ENCODE data around the gene NSMCE4A.
"Not testable (repeated sequence)": the region's sequence is repeated elsewhere in the genome, so short reads cannot be mapped to it uniquely, and the experiment has no call there.

Gene NSMCE4A

GRCh38 chr10:121930268-121931085, 44.5 kb downstream of the NSMCE4A start:
- not testable (repeated sequence) for DNase-seq

DNA sequence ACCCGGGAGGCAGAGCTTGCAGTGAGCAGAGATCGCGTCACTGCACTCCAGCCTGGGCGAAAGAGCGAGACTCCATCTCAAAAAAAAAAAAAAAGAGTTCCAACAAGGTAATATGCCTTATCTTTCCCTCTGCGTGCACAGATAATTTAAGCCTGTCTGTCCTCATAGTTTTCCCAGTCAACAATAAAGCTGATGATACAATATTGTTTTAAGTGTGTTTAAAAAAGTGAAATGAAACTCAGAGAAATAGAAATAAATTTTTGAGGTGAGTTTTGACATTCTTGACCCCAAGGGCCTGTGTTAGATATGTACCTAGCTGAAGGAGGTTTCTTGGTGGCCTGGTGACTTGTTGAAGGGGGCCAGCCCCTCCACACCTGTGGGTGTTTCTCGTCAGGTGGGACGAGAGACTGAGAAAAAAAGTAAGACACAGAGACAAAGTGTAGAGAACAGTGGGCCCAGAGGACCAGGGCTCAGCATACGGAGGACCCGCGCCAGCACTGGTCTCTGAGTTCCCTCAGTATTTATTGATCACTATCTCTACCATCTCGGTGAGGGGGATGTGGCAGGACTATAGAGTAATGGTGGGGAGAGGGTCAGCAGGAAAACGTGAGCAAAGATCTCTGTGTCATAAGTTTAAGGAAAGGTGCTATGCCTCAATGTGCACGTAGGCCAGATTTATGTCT, 45.3 kb downstream of the NSMCE4A start:
- DNase-seq: not testable (repeated sequence)

- DNase-seq: no peak
These were observed 46.5 kb downstream of the NSMCE4A start for GRCh38 chr10:121928528-121928884.

DNA sequence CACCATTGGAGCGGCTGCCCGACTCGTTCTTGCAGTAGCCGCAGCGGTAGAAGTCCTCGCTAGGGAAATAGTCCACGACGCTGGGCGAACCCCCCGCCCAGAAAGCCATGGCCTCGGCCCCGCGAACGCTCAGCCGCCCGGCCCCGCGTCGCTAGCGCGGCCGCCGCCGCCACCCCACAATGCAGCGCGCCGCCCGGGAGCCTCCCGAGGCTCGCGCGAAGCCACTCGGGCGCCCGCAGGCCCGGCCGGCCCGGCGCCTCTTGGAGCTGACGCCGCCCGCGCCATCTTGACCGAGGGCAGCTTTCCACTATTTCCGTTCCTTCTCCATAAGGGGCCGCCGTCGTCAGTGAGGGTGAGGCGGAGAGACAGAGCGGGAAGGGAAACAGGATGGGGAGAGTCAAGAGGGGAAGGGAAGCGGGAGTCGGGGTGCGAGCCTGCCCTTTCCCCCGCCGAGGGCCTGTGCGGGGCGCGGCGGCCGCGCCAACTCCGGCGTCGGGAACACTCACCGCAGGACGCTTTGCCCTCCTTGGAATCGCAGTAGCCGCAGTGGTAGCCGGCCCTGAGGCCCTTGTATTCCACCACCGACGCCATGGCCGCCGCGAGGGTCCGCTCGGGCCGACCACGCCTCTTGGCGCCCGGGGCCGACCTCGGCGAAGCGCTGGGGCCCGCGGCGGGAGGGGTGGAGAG, 47.0 kb downstream of the NSMCE4A start, which contains the start of gene ATE1:
TSS of gene ATE1 (minus strand) at position 191 of the 687 bp plus-strand sequence. CDS start at position 109, 82 bp downstream.
- peak; percentile 76 for DNase-seq

DNA sequence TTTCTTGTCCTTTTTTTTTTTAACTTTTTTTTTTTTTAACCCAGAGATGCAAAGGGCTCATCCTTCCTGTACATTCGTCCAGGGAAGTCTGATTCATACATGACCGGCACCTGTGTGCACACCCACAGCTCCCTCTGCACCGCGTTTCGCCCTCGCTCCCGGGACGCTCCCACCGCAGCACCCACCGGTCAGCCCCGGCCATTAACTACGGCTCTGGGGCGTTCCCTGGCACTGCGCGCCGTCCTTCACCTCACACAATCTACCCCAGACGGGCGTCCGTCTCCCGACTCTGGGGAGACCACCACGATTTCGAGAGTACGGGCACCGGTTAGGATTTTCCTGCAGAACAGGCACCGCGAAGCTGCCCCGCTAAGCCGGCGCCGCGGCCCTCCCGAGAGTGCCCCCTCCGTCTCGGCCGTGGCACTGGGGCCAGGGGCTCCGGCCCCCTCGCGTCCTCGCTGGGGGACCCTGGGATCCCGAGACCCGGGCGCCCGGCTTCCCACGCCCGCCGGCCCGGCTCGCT, 47.6 kb downstream of the NSMCE4A start:
- DNase-seq: no peak

DNA sequence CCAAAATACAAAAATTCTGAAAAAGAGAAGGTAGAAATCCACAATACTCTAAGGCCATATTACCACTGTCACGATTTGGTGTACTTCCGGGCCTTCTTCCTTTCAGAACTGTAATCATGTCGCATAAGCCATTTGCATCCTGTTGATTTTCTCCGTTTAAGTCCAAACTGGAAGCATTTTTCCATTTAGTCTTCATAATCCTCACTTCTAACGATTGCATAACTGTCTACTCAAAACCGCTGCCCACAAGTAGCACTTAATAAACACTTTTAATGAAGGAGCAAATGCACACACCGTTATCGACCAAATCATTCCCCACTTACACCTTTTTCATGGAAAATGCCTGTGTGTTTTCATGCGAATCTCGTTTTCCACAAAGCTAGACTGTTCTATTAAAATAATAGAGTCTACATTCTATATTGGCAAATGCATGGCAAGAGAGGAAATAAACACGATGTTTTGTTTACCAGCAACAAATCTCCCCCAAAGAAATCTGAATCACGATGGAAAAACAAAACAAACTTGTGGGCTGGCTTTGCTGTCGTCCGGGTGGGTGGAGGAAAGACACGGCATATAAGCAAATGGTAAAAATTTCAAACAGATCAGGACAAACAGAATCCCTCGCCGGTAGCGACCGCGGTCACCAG, 48.2 kb downstream of the NSMCE4A start:
- peak; percentile 47 for DNase-seq

GRCh38 chr10:121926157-121926556, 48.9 kb downstream of the NSMCE4A start:
- no peak for DNase-seq

DNA sequence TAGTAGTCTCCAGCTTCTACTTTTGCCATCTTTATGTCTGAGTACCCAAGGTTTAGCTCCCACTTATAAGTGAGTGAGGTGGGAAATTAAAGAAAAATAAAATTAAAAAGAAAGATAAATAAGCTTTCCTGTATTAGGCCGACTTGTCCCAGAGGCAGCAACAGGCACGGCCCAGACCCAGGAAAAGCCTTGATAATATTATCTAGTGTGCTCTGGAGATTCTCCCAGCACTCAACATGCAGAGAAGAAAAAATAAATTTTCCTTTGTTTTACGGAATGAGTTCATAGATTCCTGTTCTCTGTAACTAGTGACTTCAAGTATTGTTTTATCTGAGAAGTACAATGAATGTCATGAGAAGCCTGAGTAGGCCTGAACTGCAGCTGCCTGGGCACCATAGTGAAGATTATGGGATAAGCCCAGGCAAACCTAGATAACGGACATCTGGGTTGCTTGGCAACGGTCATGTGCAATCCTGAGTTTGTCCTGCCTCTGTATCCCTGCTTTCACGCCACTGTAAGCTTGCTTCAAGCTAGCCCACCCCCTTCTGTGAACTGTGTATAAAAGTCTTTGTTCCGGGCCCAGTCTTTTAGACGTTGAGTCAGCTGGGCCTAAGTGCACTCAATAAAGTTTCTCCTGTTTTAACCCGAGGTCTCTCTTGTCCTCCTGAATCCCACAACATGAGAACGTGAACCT, 53.6 kb downstream of the NSMCE4A start:
- DNase-seq: no peak

GRCh38 chr10:121919666-121920065, 55.4 kb downstream of the NSMCE4A start:
- DNase-seq: no peak

- not testable (repeated sequence) for DNase-seq
These were observed 56.2 kb downstream of the NSMCE4A start for GRCh38 chr10:121918800-121919199.

DNA sequence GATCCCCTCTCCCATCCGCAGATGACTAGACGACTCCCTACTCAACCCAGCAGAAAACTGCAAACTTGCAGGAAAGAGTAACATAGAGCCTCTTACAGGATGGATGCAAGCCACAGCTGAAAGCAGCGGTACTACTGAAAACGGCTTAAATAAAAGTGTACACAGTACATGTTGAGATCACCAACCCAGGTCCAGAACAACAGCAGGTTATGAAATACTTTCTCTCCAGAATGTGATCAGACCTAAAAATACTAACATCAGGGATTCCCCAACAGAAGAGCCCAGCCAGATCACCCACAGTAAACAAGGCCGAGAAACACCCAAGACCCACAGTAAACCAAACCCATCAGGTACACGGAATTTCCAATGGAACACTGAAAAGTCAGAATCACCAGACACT, 60.4 kb downstream of the NSMCE4A start:
- DNase-seq: no peak

GRCh38 chr10:121911421-121911697, 63.7 kb downstream of the NSMCE4A start:
- no peak for DNase-seq

DNA sequence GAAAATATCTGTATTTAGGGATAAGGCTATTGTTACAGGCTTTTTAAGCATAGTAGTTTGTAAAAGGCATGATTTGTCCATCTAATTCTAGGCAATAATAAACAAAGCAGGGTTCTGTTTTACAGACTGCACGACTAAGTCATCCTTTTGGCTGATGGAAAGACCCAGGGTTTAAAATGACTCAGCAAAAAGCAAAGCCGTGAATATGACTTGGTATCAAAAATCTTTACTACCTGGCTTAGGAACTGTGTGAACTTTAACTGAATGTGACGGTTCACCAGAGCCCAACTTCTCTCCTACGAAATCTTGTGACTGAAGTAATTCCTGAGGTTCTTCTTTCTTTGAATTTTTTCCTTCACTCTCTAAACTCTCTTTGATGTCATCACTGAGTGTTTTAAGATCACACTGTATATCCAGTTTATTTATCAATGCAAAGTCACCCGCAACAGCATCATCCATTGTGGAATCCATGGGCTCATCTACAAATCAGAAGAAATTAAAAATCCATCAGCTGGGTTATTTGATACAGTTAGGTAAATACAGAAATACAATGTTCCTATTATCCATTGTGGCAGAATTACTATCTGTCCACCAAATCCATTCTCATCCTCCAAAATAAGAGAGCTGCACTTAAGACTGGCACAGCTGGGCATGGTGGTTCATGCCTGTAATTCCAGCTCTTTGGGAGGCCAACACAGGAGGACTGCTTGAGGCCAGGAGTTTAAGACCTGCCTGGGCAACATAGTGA, 64.2 kb downstream of the NSMCE4A start:
- no peak for DNase-seq

All from KG1 (cell line).